DMS 273 (cell line): Measurements from ENCODE around the gene FRMD4B.

Source experiments
- DNase-seq: peaks from one replicate; lab custom pipeline; 2025; ENCODE audit not compliant: unreplicated experiment; lab: John Stamatoyannopoulos, UW

The FRMD4B gene

GRCh38 chr3:69368129-69368741, 17.7 kb downstream of the FRMD4B start:
- no peak for DNase-seq

DNA sequence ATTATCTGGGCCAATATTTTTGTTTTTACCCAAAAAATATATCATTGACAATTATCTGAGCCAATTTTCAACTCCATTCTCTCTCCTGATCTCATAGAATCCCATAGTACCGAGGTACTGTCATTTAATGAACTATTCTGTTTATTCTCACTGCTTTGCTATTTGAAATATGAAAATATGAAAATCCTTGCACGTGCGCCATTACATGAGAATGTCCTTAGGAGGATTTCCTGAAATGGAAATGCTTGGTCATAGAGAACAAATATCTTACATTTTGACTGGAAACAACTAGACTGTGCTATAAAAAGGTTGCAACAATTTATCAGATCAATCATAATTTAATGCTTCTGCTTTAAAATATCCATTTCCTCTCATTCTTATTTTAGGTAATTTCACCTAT, 18.3 kb downstream of the FRMD4B start:
- no peak for DNase-seq

GRCh38 chr3:69364354-69364753, 21.5 kb downstream of the FRMD4B start:
- DNase-seq: no peak

GRCh38 chr3:69360690-69361089, 25.2 kb downstream of the FRMD4B start:
- no peak for DNase-seq

DNA sequence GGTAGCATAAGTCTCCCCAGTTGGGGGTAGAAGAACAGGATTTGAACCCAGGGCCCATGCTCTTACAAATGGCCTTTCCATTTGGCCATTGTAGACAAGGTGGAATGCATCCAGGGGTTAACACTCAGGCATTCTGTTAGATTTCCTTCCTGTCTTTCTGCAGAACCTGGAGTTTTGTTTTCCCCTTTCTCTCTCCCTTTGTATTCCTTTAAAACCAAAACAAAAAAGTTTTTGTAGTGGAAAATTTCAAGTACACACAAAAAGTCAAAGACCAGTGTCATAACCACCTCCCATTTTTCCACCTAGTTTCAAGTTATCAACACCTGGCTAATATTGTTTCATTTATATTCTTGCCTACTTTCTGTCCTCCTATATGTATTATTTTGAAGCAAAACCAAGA, 26.0 kb downstream of the FRMD4B start:
- DNase-seq: no peak

- no peak for DNase-seq
These were observed 26.5 kb downstream of the FRMD4B start for GRCh38 chr3:69359339-69359893.

- DNase-seq: peak; percentile 3
These were observed 28.7 kb downstream of the FRMD4B start for GRCh38 chr3:69357196-69357595.

DNA sequence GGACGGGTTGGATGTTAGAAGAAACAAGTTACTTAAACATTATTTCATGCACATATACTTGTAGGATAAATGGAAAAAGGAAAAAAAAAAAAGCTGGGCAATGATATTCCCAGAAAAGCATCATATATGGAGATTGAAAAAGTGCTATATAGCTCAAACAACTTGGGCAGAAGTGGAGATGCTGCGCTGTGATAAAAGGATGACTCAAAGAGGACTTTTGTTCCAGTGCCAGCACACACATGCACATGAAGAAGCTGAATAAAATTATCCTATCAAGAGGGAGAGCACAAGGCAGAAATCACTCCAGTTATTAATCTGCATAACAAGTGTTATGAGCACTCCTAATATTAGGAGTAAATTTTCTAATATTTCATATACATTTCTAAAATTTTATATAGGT, 30.9 kb downstream of the FRMD4B start:
- DNase-seq: no peak

- DNase-seq: no peak
These were observed 32.4 kb downstream of the FRMD4B start for GRCh38 chr3:69353503-69353902.

DNA sequence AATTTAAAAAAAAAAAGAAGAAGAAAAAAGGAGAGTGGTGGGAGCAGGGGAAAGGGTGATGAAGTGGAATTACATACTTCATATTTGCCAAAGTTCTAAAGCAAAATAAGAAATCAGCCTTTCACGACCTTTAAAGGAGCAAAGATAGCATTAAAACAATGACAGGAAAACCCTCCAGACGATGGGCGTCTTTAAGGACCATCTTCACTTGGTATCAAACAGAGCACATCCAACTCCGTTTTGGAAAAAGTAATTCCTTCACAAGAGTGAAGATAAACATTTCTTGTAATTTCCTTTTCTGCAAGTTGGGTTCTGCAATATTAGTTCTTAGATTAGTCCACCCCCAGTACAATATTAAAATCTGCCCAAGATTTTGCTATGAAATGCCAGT, 32.8 kb downstream of the FRMD4B start:
- DNase-seq: no peak

DNA sequence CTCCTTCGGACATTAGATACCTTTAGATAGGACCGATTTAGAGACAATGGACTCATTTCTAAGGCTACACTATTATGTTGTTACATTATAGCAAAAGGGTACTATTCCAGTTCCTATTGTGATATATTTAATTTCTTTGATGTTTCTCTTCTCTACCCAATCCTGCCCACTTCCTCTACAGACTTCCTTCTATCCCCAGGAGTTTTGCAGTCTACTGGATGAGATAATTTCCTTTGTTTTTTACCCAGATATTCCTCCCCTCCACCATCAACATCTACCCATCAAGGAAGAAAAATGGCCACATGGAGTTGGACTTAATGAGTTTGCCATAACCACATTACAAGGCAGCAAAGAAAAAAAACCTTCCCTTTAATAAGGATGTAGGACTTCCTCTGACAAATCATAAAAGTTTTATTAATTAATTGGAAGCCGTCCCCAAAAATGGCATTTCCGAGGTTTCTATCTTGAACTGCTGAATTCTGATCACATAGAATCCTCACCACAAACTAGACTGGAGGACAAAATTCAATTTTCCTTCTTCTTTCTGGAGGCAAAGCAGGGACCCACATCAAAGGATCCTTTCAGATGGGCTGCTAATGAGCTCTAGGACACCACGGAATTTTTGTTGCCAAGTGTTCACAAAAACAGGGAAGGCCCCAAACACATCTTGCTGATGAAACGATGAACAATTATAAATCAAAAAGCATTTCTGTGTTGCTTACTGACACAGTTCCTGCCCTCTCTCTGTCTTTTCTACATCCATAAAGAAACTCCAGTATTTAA, 33.4 kb downstream of the FRMD4B start:
- no peak for DNase-seq

GRCh38 chr3:69343875-69344274, 42.0 kb downstream of the FRMD4B start:
- no peak for DNase-seq

DNA sequence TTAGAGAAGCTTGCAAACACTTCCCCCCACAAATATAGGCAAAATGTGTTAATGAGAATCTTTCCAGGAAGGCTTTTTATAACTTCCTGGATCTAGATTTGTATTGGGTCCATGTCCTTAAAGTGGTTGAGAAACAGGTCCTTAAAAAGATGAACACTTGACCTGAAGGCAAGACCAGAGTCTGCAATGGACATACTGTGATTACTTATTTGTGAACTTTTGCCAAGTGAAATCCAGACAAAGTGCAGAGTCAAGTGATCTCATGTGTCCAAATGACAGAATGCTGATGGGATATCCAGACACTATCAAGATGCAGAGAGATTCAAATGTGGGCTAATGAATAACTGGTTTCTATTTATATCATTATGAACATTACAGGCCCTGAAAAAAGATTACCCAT, 43.8 kb downstream of the FRMD4B start:
- DNase-seq: no peak

DNA sequence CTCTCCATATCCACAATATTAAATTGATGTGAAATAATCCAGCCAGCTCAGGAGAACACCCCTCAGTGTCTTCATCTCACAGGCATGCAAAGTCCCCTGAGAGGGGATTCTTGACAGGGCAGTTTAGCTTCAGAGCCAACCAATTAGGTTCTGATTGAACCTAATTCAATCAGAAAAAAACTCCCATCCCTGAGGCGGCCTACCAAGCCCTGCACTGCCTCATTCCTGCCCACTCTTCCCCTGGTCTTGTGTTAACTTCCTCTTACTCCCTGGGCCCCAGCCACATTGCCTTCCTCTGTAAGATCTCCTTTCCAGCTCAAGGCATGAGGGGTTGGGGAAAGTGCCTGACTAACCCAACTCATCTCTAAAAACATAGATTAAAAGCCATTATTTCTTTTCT, 46.1 kb downstream of the FRMD4B start:
- no peak for DNase-seq

GRCh38 chr3:69338911-69339310, 47.0 kb downstream of the FRMD4B start:
- DNase-seq: no peak

DNA sequence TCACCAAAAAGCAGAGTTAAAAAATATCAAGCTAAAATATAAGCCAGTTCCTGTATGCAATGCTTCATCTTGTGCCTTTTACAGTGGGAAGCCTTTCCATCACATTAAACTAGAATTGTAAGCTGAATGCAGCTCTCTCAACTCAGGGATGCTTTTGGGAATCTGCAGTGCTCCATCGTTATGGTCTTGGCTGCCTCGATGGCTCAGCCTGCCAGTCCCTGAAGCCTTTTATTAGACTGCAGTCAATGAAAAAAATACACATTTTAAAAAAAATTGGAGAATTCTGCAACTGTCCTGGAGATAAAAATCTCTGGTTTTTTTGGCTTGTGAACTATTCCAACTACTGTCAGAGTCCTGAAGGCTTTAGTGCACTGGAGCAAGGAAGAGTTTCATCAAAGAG, 53.0 kb downstream of the FRMD4B start:
- no peak for DNase-seq

DNA sequence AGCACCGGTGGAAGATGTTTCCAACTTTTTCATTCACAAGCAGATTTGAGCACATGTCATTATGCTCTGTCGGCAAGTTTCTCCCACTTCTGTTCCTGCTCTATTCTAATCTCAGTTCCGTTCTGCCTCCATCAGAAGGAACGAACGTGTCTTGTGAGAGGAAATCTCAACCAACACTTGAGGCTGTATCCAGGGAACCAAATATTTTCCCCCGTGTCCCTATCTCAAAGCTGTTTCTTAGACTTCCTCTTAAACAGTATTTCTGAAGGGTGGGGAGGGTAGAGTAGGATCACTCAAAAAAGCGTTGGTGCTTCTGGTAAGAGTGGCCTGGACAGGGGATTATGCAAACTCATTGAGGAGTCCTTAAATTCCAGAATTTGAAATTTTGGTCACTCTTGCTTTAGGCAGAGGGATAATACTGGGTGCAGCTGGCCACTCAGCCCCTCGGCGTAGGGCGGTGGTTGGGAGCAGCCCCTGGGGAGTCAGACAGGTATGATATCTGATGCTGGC, 54.9 kb downstream of the FRMD4B start:
- DNase-seq: no peak

DNA sequence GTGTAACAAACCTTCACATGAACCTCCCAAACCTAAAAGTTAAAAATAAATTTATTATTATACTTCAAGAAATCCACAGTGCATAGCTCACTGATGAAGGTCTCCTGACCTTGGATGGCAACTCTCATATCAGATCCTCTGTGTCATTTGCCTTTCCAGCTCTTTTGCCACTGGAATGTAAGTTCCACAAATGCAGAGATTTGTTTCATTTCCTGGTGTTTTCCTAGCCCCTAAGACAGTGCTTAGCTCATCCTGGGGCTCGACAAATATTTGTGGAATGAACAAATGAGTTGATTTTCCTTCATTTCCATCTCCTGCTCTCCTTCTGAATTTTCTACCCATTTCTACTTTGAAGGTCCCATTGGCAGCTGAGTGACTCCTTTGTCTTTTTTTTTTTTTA, 56.0 kb downstream of the FRMD4B start:
- DNase-seq: no peak

- no peak for DNase-seq
These were observed 57.0 kb downstream of the FRMD4B start for GRCh38 chr3:69328963-69329302.

GRCh38 chr3:69328103-69328962, 57.6 kb downstream of the FRMD4B start:
- no peak for DNase-seq

DNA sequence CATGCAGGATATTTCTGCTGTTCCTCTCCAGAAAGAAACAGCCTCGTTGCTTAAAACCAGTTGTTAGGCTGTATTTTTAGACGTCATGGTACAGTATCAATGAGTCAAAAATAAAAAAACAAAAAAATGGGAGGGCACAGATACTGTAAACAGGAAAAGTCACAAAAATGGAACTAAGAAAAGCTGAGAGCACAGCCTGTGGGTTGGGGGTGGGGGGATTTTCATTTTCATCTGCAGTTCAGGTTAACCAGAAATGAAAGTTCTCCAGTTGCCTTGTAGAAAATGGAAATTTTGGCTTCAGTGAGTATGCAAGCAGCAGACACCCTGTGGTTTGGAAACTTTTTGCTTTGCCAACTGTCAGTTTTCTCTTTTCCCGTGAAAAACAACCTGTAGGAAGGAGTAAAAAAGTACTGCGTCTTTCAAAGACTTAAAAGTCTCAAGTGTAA, 59.0 kb downstream of the FRMD4B start:
- DNase-seq: no peak
